SIG-M5 treated with dmso at 0.1 percent for 504 hours (cell line): ENCODE data around the gene DNAAF5.

Experiments
- DNase-seq: peaks from one replicate; lab custom pipeline; 2025; ENCODE audit not compliant: unreplicated experiment; lab: John Stamatoyannopoulos, UW

The DNAAF5 gene

GRCh38 chr7:831596-832166, 105.2 kb downstream of the DNAAF5 start:
- DNase-seq = peak; percentile 46

GRCh38 chr7:832167-832967, 105.9 kb downstream of the DNAAF5 start, which contains the start of gene SUN1:
Gene SUN1, plus strand, starts transcription at chr7:832476. Its CDS starts 49 bp downstream, at chr7:832525.
- DNase-seq = no peak

GRCh38 chr7:832968-833424, 106.5 kb downstream of the DNAAF5 start:
- DNase-seq = no peak

- no peak for DNase-seq
Measured at GRCh38 chr7:833601-834258, 107.2 kb downstream of the DNAAF5 start.

GRCh38 chr7:834277-834676, 107.8 kb downstream of the DNAAF5 start:
- DNase-seq = no peak

- DNase-seq = no peak
Measured at GRCh38 chr7:835021-835420, 108.5 kb downstream of the DNAAF5 start.

GRCh38 chr7:835485-836401, 109.2 kb downstream of the DNAAF5 start:
- no peak for DNase-seq
